IMR-90 (cell line): Measurements from ENCODE around the gene CRYGS. TPM values are rescaled to one million over a fixed set of nuclear protein-coding genes. Genes with fewer than 3 reads are reported as not detected.

Experiments used
- ATAC-seq: fragments of 200-7000 bp; cut with Tn5 transposase; 2 replicates; pipeline ENCODE4 v1.9.1; 2020; ENCODE audit warnings: low read depth, mild to moderate bottlenecking, moderate library complexity
- BruUV-seq: library from RNA; stranded (reverse); fragments of 400-500 nt; replicated peaks from 2 replicates; lab custom pipeline; 2021; lab: Mats Ljungman, UMichigan
- CTCF ChIA-PET: fragments of 300-600 bp; formaldehyde crosslinking; extraction: SDS; loops from one replicate; lab custom pipeline; 2021; ENCODE audit warnings: antibody characterized with exemption; lab: Yijun Ruan, JAX
- POLR2A ChIA-PET: fragments of 300-600 bp; sonication (Branson Sonifier 250); formaldehyde crosslinking; loops from one replicate; lab custom pipeline; 2022; ENCODE audit warnings: antibody characterized with exemption; ENCODE audit not compliant: unreplicated experiment; lab: Charles Lee
- DNase-seq: peaks from one replicate; pipeline ENCODE4 v3.0.0; 2013
- H2AFZ ChIP-seq: replicated peaks from 2 replicates; pipeline ENCODE3; 2013; ENCODE audit warnings: low read length, mild to moderate bottlenecking; ENCODE audit not compliant: poor library complexity
- H2AK5ac ChIP-seq: 2 replicates; pipeline ENCODE4 v1.6.1; 2013; ENCODE audit warnings: low read depth, low read length, inconsistent platforms
- H2AK9ac ChIP-seq: replicated peaks from 2 replicates; pipeline ENCODE3; 2013; ENCODE audit warnings: mild to moderate bottlenecking, low read depth, low read length, moderate library complexity; ENCODE audit not compliant: poor library complexity
- H2BK120ac ChIP-seq: 2 replicates; pipeline ENCODE4 v1.6.1; 2013; ENCODE audit warnings: low read depth, low read length, inconsistent platforms
- H2BK15ac ChIP-seq: 3 replicates; pipeline ENCODE4 v1.6.1; 2013; ENCODE audit warnings: low read depth, low read length, inconsistent platforms
- H2BK20ac ChIP-seq: 2 replicates; pipeline ENCODE4 v1.6.1; 2013; ENCODE audit warnings: low read depth, mild to moderate bottlenecking, inconsistent platforms, low read length, moderate library complexity
- H2BK5ac ChIP-seq: 2 replicates; pipeline ENCODE4 v1.6.1; 2013; ENCODE audit warnings: mild to moderate bottlenecking, low read depth, low read length, inconsistent platforms; ENCODE audit not compliant: poor library complexity, severe bottlenecking
- H3K14ac ChIP-seq: replicated peaks from 2 replicates; pipeline ENCODE4 v1.6.1; 2013; ENCODE audit warnings: low read depth, low read length, inconsistent platforms
- H3K18ac ChIP-seq: 2 replicates; pipeline ENCODE4 v1.6.1; 2013; ENCODE audit warnings: low read depth, low read length, control low read depth
- H3K23ac ChIP-seq: 2 replicates; pipeline ENCODE4 v1.6.1; 2013; ENCODE audit warnings: low read depth, low read length, inconsistent platforms
- H3K27ac ChIP-seq: 2 replicates; pipeline ENCODE4 v1.5.1; 2013; ENCODE audit warnings: mild to moderate bottlenecking, control low read depth, low read length; ENCODE audit not compliant: insufficient read depth
- H3K27me3 ChIP-seq: 2 replicates; pipeline ENCODE4 v1.6.1; 2013; ENCODE audit warnings: low read length; ENCODE audit not compliant: control insufficient read depth, insufficient read depth
- H3K36me3 ChIP-seq: 2 replicates; pipeline ENCODE4 v1.6.1; 2013; ENCODE audit warnings: low read length, mixed read lengths; ENCODE audit not compliant: control insufficient read depth, insufficient read depth
- H3K4ac ChIP-seq: 2 replicates; pipeline ENCODE4 v1.6.1; 2013; ENCODE audit warnings: low read depth, low read length, inconsistent platforms
- H3K4me1 ChIP-seq: 2 replicates; pipeline ENCODE4 v1.6.1; 2013; ENCODE audit warnings: low read length, mixed read lengths; ENCODE audit not compliant: control insufficient read depth, insufficient read depth
- H3K4me2 ChIP-seq: 2 replicates; pipeline ENCODE4 v1.6.1; 2013; ENCODE audit warnings: low read depth, mild to moderate bottlenecking, control low read depth, low read length, moderate library complexity
- H3K4me3 ChIP-seq: 2 replicates; pipeline ENCODE4 v1.5.1; 2013; ENCODE audit warnings: low read depth, mild to moderate bottlenecking, control low read depth, low read length, moderate library complexity; ENCODE audit not compliant: insufficient read depth
- H3K56ac ChIP-seq: 2 replicates; pipeline ENCODE4 v1.6.1; 2013; ENCODE audit warnings: low read length, inconsistent platforms; ENCODE audit not compliant: insufficient read depth; ENCODE audit errors: extremely low read depth
- H3K79me1 ChIP-seq, 2 experiments: 2 replicates each; pipeline ENCODE4 v1.6.1; 2013; ENCODE audit warnings: low read length in 2 of 2, inconsistent platforms in 1 of 2, low read depth in 1 of 2
- H3K9ac ChIP-seq: 2 replicates; pipeline ENCODE4 v1.6.1; 2013; ENCODE audit warnings: low read depth, low read length, control low read depth
- H3K9me1 ChIP-seq: 2 replicates; pipeline ENCODE4 v1.6.1; 2013; ENCODE audit warnings: low read length, inconsistent platforms; ENCODE audit not compliant: insufficient read depth
- H3K9me3 ChIP-seq: 2 replicates; pipeline ENCODE4 v1.6.1; 2013; ENCODE audit warnings: low read length; ENCODE audit not compliant: control insufficient read depth, insufficient read depth
- H4K20me1 ChIP-seq: 2 replicates; pipeline ENCODE4 v1.6.1; 2013; ENCODE audit warnings: low read length, inconsistent platforms; ENCODE audit not compliant: insufficient read depth
- H4K5ac ChIP-seq: 2 replicates; pipeline ENCODE4 v1.6.1; 2013; ENCODE audit warnings: mild to moderate bottlenecking, low read depth, low read length, control low read depth
- H4K8ac ChIP-seq, 2 experiments: 2 replicates each; pipeline ENCODE4 v1.6.1; 2013; ENCODE audit warnings: low read depth in 2 of 2, low read length in 2 of 2, control low read depth in 1 of 2, inconsistent platforms in 1 of 2
- H4K91ac ChIP-seq: 2 replicates; pipeline ENCODE4 v1.6.1; 2013; ENCODE audit warnings: low read depth, low read length, inconsistent platforms; ENCODE audit not compliant: insufficient read depth
- BHLHE40 ChIP-seq: fragments of 150-350 bp; IDR thresholded peaks from 2 replicates; pipeline ENCODE4 v1.6.1; 2016; ENCODE audit warnings: mild to moderate bottlenecking, low read depth, low read length
- CEBPB ChIP-seq: IDR thresholded peaks from 2 replicates; pipeline ENCODE4 v1.6.1; 2012; ENCODE audit warnings: low read depth, low read length, improper control_type of control experiment
- CHD1 ChIP-seq: IDR thresholded peaks from 2 replicates; pipeline ENCODE4 v1.6.1; 2012; ENCODE audit warnings: low read depth, low read length, improper control_type of control experiment
- CTCF ChIP-seq: conservative IDR thresholded peaks from 2 replicates; pipeline ENCODE4 v1.5.1; 2012; ENCODE audit warnings: mild to moderate bottlenecking, low read depth, low read length, improper control_type of control experiment
- ELK1 ChIP-seq: fragments of 150-350 bp; IDR thresholded peaks from 2 replicates; pipeline ENCODE4 v1.6.1; 2016; ENCODE audit warnings: low read depth, mild to moderate bottlenecking, low read length, moderate library complexity, borderline replicate concordance
- FOS ChIP-seq: fragments of 150-350 bp; IDR thresholded peaks from 2 replicates; pipeline ENCODE4 v1.6.1; 2016; ENCODE audit warnings: low read depth, low read length
- MAFK ChIP-seq: IDR thresholded peaks from 2 replicates; pipeline ENCODE4 v1.6.1; 2012; ENCODE audit warnings: low read depth, low read length, improper control_type of control experiment
- MAZ ChIP-seq: IDR thresholded peaks from 2 replicates; pipeline ENCODE4 v1.6.1; 2012; ENCODE audit warnings: low read depth, mild to moderate bottlenecking, low read length, improper control_type of control experiment, moderate library complexity, borderline replicate concordance
- MXI1 ChIP-seq: IDR thresholded peaks from 2 replicates; pipeline ENCODE4 v1.6.1; 2012; ENCODE audit warnings: low read depth, mild to moderate bottlenecking, low read length, moderate library complexity, borderline replicate concordance
- NFE2L2 ChIP-seq: fragments of 150-350 bp; IDR thresholded peaks from 2 replicates; pipeline ENCODE4 v1.6.1; 2016; ENCODE audit warnings: low read depth, mild to moderate bottlenecking, low read length
- POLR2A ChIP-seq: IDR thresholded peaks from 2 replicates; pipeline ENCODE4 v1.6.1; 2012; ENCODE audit warnings: mild to moderate bottlenecking, low read depth, low read length
- RAD21 ChIP-seq: IDR thresholded peaks from 2 replicates; pipeline ENCODE4 v1.6.1; 2012; ENCODE audit warnings: low read length, improper control_type of control experiment
- RCOR1 ChIP-seq: IDR thresholded peaks from 2 replicates; pipeline ENCODE4 v1.6.1; 2012; ENCODE audit warnings: mild to moderate bottlenecking, low read length, improper control_type of control experiment; ENCODE audit not compliant: insufficient replicate concordance
- RFX5 ChIP-seq: IDR thresholded peaks from 2 replicates; pipeline ENCODE4 v1.8.0; 2012; ENCODE audit warnings: low read depth, mild to moderate bottlenecking, low read length, moderate library complexity
- SMC3 ChIP-seq: fragments of 150-350 bp; IDR thresholded peaks from 2 replicates; pipeline ENCODE4 v1.6.1; 2016; ENCODE audit warnings: low read depth, mild to moderate bottlenecking, antibody characterized with exemption, low read length, moderate library complexity
- USF2 ChIP-seq: fragments of 150-350 bp; IDR thresholded peaks from 2 replicates; pipeline ENCODE4 v1.6.1; 2017; ENCODE audit warnings: mild to moderate bottlenecking, antibody characterized with exemption, low read length, low read depth
- WGBS, 2 experiments: methylation state at CpG; one replicate each; pipeline versions ENCODE4 v1.1.5 to v1.1.7; 2013; ENCODE audit warnings: missing lambda C conversion rate in 2 of 2; ENCODE audit not compliant: insufficient read length in 1 of 2; ENCODE audit errors: extremely low coverage in 2 of 2; 5-methylcytosine and 5-hydroxymethylcytosine counted together
- dilution Hi-C: fragments of 300-500 bp; cut with HindIII; formaldehyde crosslinking; loops from one replicate; pipeline ENCODE4 v1.14.3; 2018; ENCODE audit warnings: low sequenced_read_pairs; ENCODE audit not compliant: unreplicated experiment
- in situ Hi-C: fragments of 300-500 bp; cut with MboI; formaldehyde crosslinking; loops from 3 replicates; pipeline ENCODE4 v1.14.3; 2019; ENCODE audit warnings: low sequenced_read_pairs, inconsistent platforms, mixed read lengths
- intact Hi-C: fragments of 100-400 bp; cut with micrococcal nuclease; formaldehyde crosslinking; loops from 2 replicates; pipeline ENCODE4 v1.10.0; 2022
- polyA plus RNA-seq, 3 experiments: library from polyadenylated mRNA; depleted of rRNA; stranded (reverse); fragments of >200 nt; gene quantifications; 2 replicates each; pipeline ENCODE4 v1.2.3, GENCODE V29; 2012; ENCODE audit warnings: low replicate concordance in 1 of 3
- total RNA-seq: library from RNA; depleted of rRNA; stranded (reverse); fragments of >200 nt; gene quantifications from 2 replicates; pipeline ENCODE4 v1.2.3, GENCODE V29; 2012

CRYGS gene
- total and polyA plus RNA-seq, 2 of the 4 experiments (the other 2 are of a cell fraction) = 0.36 to 2.1 TPM

- H3K9ac ChIP-seq = no peak overlapping the region
- no peak overlapping the region for H3K18ac ChIP-seq
- in situ Hi-C loops (no loop called here), dilution Hi-C loops (no loop called here), intact Hi-C loops (no loop called here)
- CTCF ChIA-PET = no interaction called here
- no peak overlapping the region for H3K4me3 ChIP-seq
- no peak overlapping the region for H4K8ac ChIP-seq
- peaks cover 29% of the 10 kb centered on the region for H3K27me3 ChIP-seq
- H4K91ac ChIP-seq = no peak overlapping the region
- H2BK15ac ChIP-seq = no peak overlapping the region
- H2BK20ac ChIP-seq = no peak overlapping the region
- H3K23ac ChIP-seq = no peak overlapping the region
- no peak for ATAC-seq
- TF ChIP-seq ELK1 (no peak), POLR2A (no peak), RFX5 (no peak), CTCF (no peak), RCOR1 (no peak), MAZ (no peak), FOS (no peak), SMC3 (no peak), MXI1 (no peak), BHLHE40 (no peak), RAD21 (no peak), NFE2L2 (no peak), USF2 (no peak), MAFK (no peak), CEBPB (no peak), CHD1 (no peak)
- H2BK5ac ChIP-seq = no peak overlapping the region
- no TSS peak for BruUV-seq
- no peak overlapping the region for H3K4me2 ChIP-seq
- POLR2A ChIA-PET = no interaction called here
- H4K5ac ChIP-seq = no peak overlapping the region
- H3K9me3 ChIP-seq = no peaks in the 10 kb centered on the region
- H2AFZ ChIP-seq = no peak overlapping the region
- no peak overlapping the region for H2AK9ac ChIP-seq
- no peak overlapping the region for H3K14ac ChIP-seq
- H3K27ac ChIP-seq = no peak overlapping the region
- H2BK120ac ChIP-seq = no peak overlapping the region
- no peak overlapping the region for H3K56ac ChIP-seq
- H3K36me3 ChIP-seq = no peaks in the 10 kb centered on the region
- no peaks in the 10 kb centered on the region for H4K20me1 ChIP-seq
- no peak overlapping the region for H2AK5ac ChIP-seq
- H3K4me1 ChIP-seq = no peaks in the 10 kb centered on the region
- H3K79me1 ChIP-seq = no peaks in the 10 kb centered on the region
- H3K4ac ChIP-seq = no peak overlapping the region
- WGBS, 2 experiments = 21% methylated on average over 2 of the region's 2 CpGs; no CpG with 5 or more reads in 1 of the 2 experiments
- DNase-seq = no peak
- no peaks in the 10 kb centered on the region for H3K9me1 ChIP-seq
Observed at GRCh38 chr3:186506857-186507256, 37.3 kb downstream of the CRYGS start.
